SK-N-SH (cell line): ENCODE results near the gene TUBGCP3. TPM values are rescaled to one million over a fixed set of nuclear protein-coding genes. Genes with fewer than 3 reads are reported as not detected.

Experiments
- CTCF ChIA-PET: fragments of 300-600, 350-600 bp; formaldehyde crosslinking; extraction: SDS; loops from one replicate; lab custom pipeline; 2021; lab: Yijun Ruan, JAX
- POLR2A ChIA-PET: fragments of 350-600 bp; sonication (Branson Sonifier 250); formaldehyde crosslinking; extraction: SDS; loops from one replicate; lab custom pipeline; 2020; ENCODE audit warnings: antibody characterized with exemption, inconsistent platforms; lab: Yijun Ruan, JAX
- DNase-seq: peaks from one replicate; pipeline ENCODE4 v3.0.0; 2012
- H2AFZ ChIP-seq: fragments of 200-600 bp; sonication (generic); 2 replicates; pipeline ENCODE4 v1.8.1; 2016; ENCODE audit warnings: antibody characterized with exemption, mild to moderate bottlenecking, low read depth
- H3F3A ChIP-seq: fragments of 200-600 bp; sonication (generic); replicated peaks from 2 replicates; pipeline ENCODE3; 2016; ENCODE audit warnings: antibody characterized with exemption, mild to moderate bottlenecking; ENCODE audit not compliant: insufficient read depth
- H3K27ac ChIP-seq, 2 experiments: fragments of 200-500 bp in 1 of 2; fragments of 200-600 bp in 1 of 2; sonication (Bioruptor generic) in 1 of 2; sonication (generic), shearing (Covaris generic) in 1 of 2; 2 replicates each; pipeline versions ENCODE4 v1.5.1 to v1.6.1; 2014 to 2016; ENCODE audit warnings: low read depth in 2 of 2, inconsistent platforms in 1 of 2, low read length in 1 of 2, mild to moderate bottlenecking in 1 of 2, mixed read lengths in 1 of 2
- H3K27me3 ChIP-seq: fragments of 200-600 bp; sonication (generic), shearing (Covaris generic); 2 replicates; pipeline ENCODE4 v1.6.1; 2016; ENCODE audit warnings: mixed run types; ENCODE audit not compliant: insufficient read depth
- H3K36me3 ChIP-seq, 2 experiments: fragments of 200-500 bp in 1 of 2; fragments of 200-600 bp in 1 of 2; sonication (Bioruptor generic) in 1 of 2; sonication (generic) in 1 of 2; replicated peaks in 1 of 2; 2 replicates each; pipeline versions ENCODE3 to v1.5.1; 2014 to 2016; ENCODE audit warnings: low read length in 1 of 2, mild to moderate bottlenecking in 1 of 2; ENCODE audit not compliant: insufficient read depth in 2 of 2, control insufficient read depth in 1 of 2
- H3K4me1 ChIP-seq, 2 experiments: fragments of 200-500 bp in 1 of 2; fragments of 200-600 bp in 1 of 2; sonication (Bioruptor generic) in 1 of 2; sonication (generic), shearing (Covaris generic) in 1 of 2; 2 replicates each; pipeline versions ENCODE4 v1.5.1 to v1.6.1; 2014 to 2016; ENCODE audit warnings: low read depth in 1 of 2, low read length in 1 of 2, mixed run types in 1 of 2; ENCODE audit not compliant: insufficient read depth in 2 of 2, control insufficient read depth in 1 of 2
- H3K4me2 ChIP-seq: fragments of 200-600 bp; sonication (generic), shearing (Covaris generic); 2 replicates; pipeline ENCODE4 v1.6.1; 2017; ENCODE audit warnings: mixed run types
- H3K4me3 ChIP-seq, 2 experiments: fragments of 200-500 bp in 1 of 2; fragments of 200-600 bp in 1 of 2; sonication (Bioruptor generic) in 1 of 2; sonication (generic), shearing (Covaris generic) in 1 of 2; 2 replicates each; pipeline versions ENCODE4 v1.5.1 to v1.8.1; 2014 to 2016; ENCODE audit warnings: low read depth in 2 of 2, inconsistent platforms in 1 of 2, low read length in 1 of 2, mild to moderate bottlenecking in 1 of 2, mixed read lengths in 1 of 2, moderate library complexity in 1 of 2
- H3K79me2 ChIP-seq: fragments of 200-600 bp; sonication (generic); 2 replicates; pipeline ENCODE4 v1.8.1; 2017; ENCODE audit warnings: mild to moderate bottlenecking; ENCODE audit not compliant: insufficient read depth
- H3K9ac ChIP-seq: fragments of 200-600 bp; sonication (generic); 2 replicates; pipeline ENCODE4 v1.6.1; 2017; ENCODE audit warnings: mixed run types
- H3K9me2 ChIP-seq: fragments of 200-600 bp; sonication (generic); 2 replicates; pipeline ENCODE4 v1.6.1; 2017; ENCODE audit warnings: mixed run types
- H3K9me3 ChIP-seq: fragments of 200-600 bp; sonication (generic); 2 replicates; pipeline ENCODE4 v1.6.1; 2017; ENCODE audit warnings: mixed run types, mild to moderate bottlenecking, moderate library complexity
- H4K20me1 ChIP-seq: fragments of 200-600 bp; sonication (generic); 2 replicates; pipeline ENCODE4 v1.6.1; 2017; ENCODE audit warnings: mild to moderate bottlenecking, mixed run types; ENCODE audit not compliant: insufficient read depth
- CHD2 ChIP-seq: fragments of 150-350 bp; IDR thresholded peaks from 2 replicates; pipeline ENCODE4 v1.6.1; 2018; ENCODE audit warnings: low read length; ENCODE audit not compliant: partially characterized antibody
- ELF1 ChIP-seq: IDR thresholded peaks from 2 replicates; pipeline ENCODE4 v1.4.0; 2012
- EP300 ChIP-seq, 2 experiments: IDR thresholded peaks; 2 replicates each; pipeline versions ENCODE4 v1.4.0 to v1.6.1; 2012; ENCODE audit warnings: borderline replicate concordance in 1 of 2, low read depth in 1 of 2, low read length in 1 of 2
- FOXJ3 ChIP-seq: sonication (generic); formaldehyde crosslinking; IDR thresholded peaks from 2 replicates; pipeline ENCODE4 v1.5.1; 2020; ENCODE audit warnings: mild to moderate bottlenecking, missing genetic modification reagents
- FOXM1 ChIP-seq: IDR thresholded peaks from 2 replicates; pipeline ENCODE4 v1.4.0; 2012; ENCODE audit warnings: low read depth, mild to moderate bottlenecking
- GABPA ChIP-seq: IDR thresholded peaks from 2 replicates; pipeline ENCODE4 v1.4.0; 2012; ENCODE audit warnings: low read depth, mild to moderate bottlenecking
- IRF3 ChIP-seq: fragments of 150-350 bp; IDR thresholded peaks from 2 replicates; pipeline ENCODE4 v1.6.1; 2016; ENCODE audit warnings: mild to moderate bottlenecking, low read depth, low read length
- JUND ChIP-seq: IDR thresholded peaks from 2 replicates; pipeline ENCODE4 v1.4.0; 2012
- MAX ChIP-seq: IDR thresholded peaks from 2 replicates; pipeline ENCODE4 v1.4.0; 2012; ENCODE audit warnings: low read depth
- MEF2A ChIP-seq: IDR thresholded peaks from 2 replicates; pipeline ENCODE4 v1.4.0; 2012; ENCODE audit warnings: low read depth, borderline replicate concordance
- NFIC ChIP-seq: IDR thresholded peaks from 2 replicates; pipeline ENCODE4 v1.4.0; 2012; ENCODE audit warnings: borderline replicate concordance
- RAD21 ChIP-seq: IDR thresholded peaks from 2 replicates; pipeline ENCODE4 v1.6.1; 2012; ENCODE audit warnings: mild to moderate bottlenecking, low read length
- RCOR1 ChIP-seq: fragments of 150-350 bp; IDR thresholded peaks from 2 replicates; pipeline ENCODE4 v1.6.1; 2017; ENCODE audit warnings: antibody characterized with exemption, low read length
- SIN3A ChIP-seq: IDR thresholded peaks from 2 replicates; pipeline ENCODE4 v1.6.1; 2012; ENCODE audit warnings: low read depth, mild to moderate bottlenecking, low read length, moderate library complexity, borderline replicate concordance
- TAF1 ChIP-seq: IDR thresholded peaks from 2 replicates; pipeline ENCODE4 v1.6.1; 2012; ENCODE audit warnings: low read depth, mild to moderate bottlenecking, low read length, moderate library complexity, borderline replicate concordance
- TEAD4 ChIP-seq: IDR thresholded peaks from 2 replicates; pipeline ENCODE4 v1.4.0; 2012; ENCODE audit warnings: mild to moderate bottlenecking, borderline replicate concordance; ENCODE audit not compliant: insufficient read depth
- YY1 ChIP-seq: IDR thresholded peaks from 2 replicates; pipeline ENCODE4 v1.4.0; 2012; ENCODE audit warnings: low read depth, mild to moderate bottlenecking
- ZBTB33 ChIP-seq: IDR thresholded peaks from 2 replicates; pipeline ENCODE4 v1.4.0; 2012; ENCODE audit warnings: low read depth, borderline replicate concordance
- WGBS: methylation state at CpG from one replicate; pipeline ENCODE4 v1.1.6; 2017; ENCODE audit warnings: low lambda C conversion rate; 5-methylcytosine and 5-hydroxymethylcytosine counted together
- polyA plus RNA-seq, 3 experiments: library from polyadenylated mRNA; depleted of rRNA; stranded (reverse); fragments of >200 nt; gene quantifications; 2 replicates each; pipeline ENCODE4 v1.2.3, GENCODE V29; 2012

TUBGCP3 gene
- polyA plus RNA-seq, 1 of the 3 experiments (the other 2 are of a cell fraction): 16.8 TPM

GRCh38 chr13:112449545-112449930 is 138.4 kb downstream of the TUBGCP3 start (continued):
- TF ChIP-seq MEF2A (no peak), RAD21 (no peak), ELF1 (no peak), NFIC (no peak)

GRCh38 chr13:112448621-112449544 is 139.1 kb downstream of the TUBGCP3 start:
- Histone ChIP-seq H3F3A (no peaks in the 10 kb centered on the region), H2AFZ (no peak overlapping the region), H3K9ac (no peak overlapping the region), H3K27ac (no peak overlapping the region), H3K9me3 (no peaks in the 10 kb centered on the region), H3K4me1 (no peaks in the 10 kb centered on the region; a peak in 1 of 4 replicates), H4K20me1 (no peaks in the 10 kb centered on the region), H3K9me2 (no peaks in the 10 kb centered on the region), H3K4me2 (no peak overlapping the region), H3K4me3 (no peak overlapping the region), H3K27me3 (peaks cover 25% of the 10 kb centered on the region; the same call in 1 of the 2 replicates), H3K79me2 (no peaks in the 10 kb centered on the region), H3K36me3 (no peaks in the 10 kb centered on the region)
- DNase-seq: peak; percentile 12
- ChIA-PET POLR2A (no interaction called here), CTCF (no interaction called here)
- TF ChIP-seq RCOR1 (no peak), FOXM1 (no peak), ZBTB33 (no peak), EP300 (IDR thresholded peaks at IDR 0.05; ENCODE audit: borderline replicate concordance in 1 of 2, low read depth in 1 of 2, low read length in 1 of 2) (no peak), JUND (no peak), YY1 (no peak), RAD21 (no peak), TEAD4 (no peak)
- 50% methylated on average over 16 of the region's 20 CpGs for WGBS

GRCh38 chr13:112447761-112448603 is 140.0 kb downstream of the TUBGCP3 start:
- no peak overlapping the region for H3K27ac ChIP-seq
- WGBS: 64% methylated on average over 17 of the region's 27 CpGs
- no peaks in the 10 kb centered on the region for H3K36me3 ChIP-seq
- POLR2A ChIA-PET: no interaction called here
- H3K4me1 ChIP-seq: no peaks in the 10 kb centered on the region; a peak in 1 of 4 replicates
- no peaks in the 10 kb centered on the region for H4K20me1 ChIP-seq
- H3K4me3 ChIP-seq: no peak overlapping the region
- H2AFZ ChIP-seq: no peak overlapping the region
- CTCF ChIA-PET: no interaction called here
- TF ChIP-seq MAX (no peak), FOXJ3 (CRISPR knock-in tag) (no peak), YY1 (no peak), CHD2 (no peak), TAF1 (no peak), GABPA (no peak), SIN3A (no peak), MEF2A (no peak), IRF3 (no peak), NFIC (no peak)
- H3K9me3 ChIP-seq: no peaks in the 10 kb centered on the region
- H3F3A ChIP-seq: no peaks in the 10 kb centered on the region
- DNase-seq: peak; percentile 18
- H3K27me3 ChIP-seq: peaks cover 34% of the 10 kb centered on the region; the same call in 1 of the 2 replicates
- H3K4me2 ChIP-seq: no peak overlapping the region
- H3K79me2 ChIP-seq: no peaks in the 10 kb centered on the region
- H3K9me2 ChIP-seq: no peaks in the 10 kb centered on the region
- no peak overlapping the region for H3K9ac ChIP-seq
